Activated T-helper 17 cell treated with anti-CD3 and anti-CD28 coated beads, Interleukin-2, amount 50 U/mL, for 72 hours (primary cell): ENCODE measurements around the gene KCNH2. TPM values are rescaled to one million over a fixed set of nuclear protein-coding genes. Genes with fewer than 3 reads are reported as not detected.

ENCODE experiments used
- ATAC-seq: fragments of 150-1000 bp; cut with Tn5 transposase; replicated peaks from 2 replicates; pipeline ENCODE4 v1.10.0; 2021; ENCODE audit warnings: mild to moderate bottlenecking, moderate library complexity
- H3K27ac Mint-ChIP-seq: one replicate; pipeline ENCODE4 v1.8.0; 2022; ENCODE audit warnings: mixed read lengths
- H3K27me3 Mint-ChIP-seq: one replicate; pipeline ENCODE4 v1.8.0; 2022; ENCODE audit warnings: mixed read lengths
- H3K36me3 Mint-ChIP-seq: one replicate; pipeline ENCODE4 v1.8.0; 2022; ENCODE audit warnings: low read depth, mild to moderate bottlenecking, mixed read lengths
- H3K4me1 Mint-ChIP-seq: one replicate; pipeline ENCODE4 v1.8.0; 2022; ENCODE audit warnings: mixed read lengths
- H3K4me3 Mint-ChIP-seq: one replicate; pipeline ENCODE4 v1.8.0; 2022; ENCODE audit warnings: mild to moderate bottlenecking, mixed read lengths
- H3K9me3 Mint-ChIP-seq: one replicate; pipeline ENCODE4 v1.8.0; 2022; ENCODE audit warnings: mixed read lengths
- total RNA-seq, 2 donors: library from RNA; stranded (reverse); gene quantifications; one replicate each; pipeline ENCODE4 v1.2.3, GENCODE V29; 2022

KCNH2 gene
- total RNA-seq, 2 donors from 2014 or later, result 0.32 to 0.77 TPM

- Mint-ChIP-seq H3K27ac (no peak overlapping the region), H3K4me3 (peak overlapping the region; percentile 30), H3K27me3 (no peaks in the 10 kb centered on the region), H3K36me3 (no peaks in the 10 kb centered on the region), H3K9me3 (no peaks in the 10 kb centered on the region), H3K4me1 (peaks cover 7% of the 10 kb centered on the region)
- ATAC-seq, result no peak
Observed at GRCh38 chr7:150941351-150942000, 36.6 kb downstream of the KCNH2 start.

- no peak overlapping the region for H3K4me3 Mint-ChIP-seq
- no peak overlapping the region for H3K27ac Mint-ChIP-seq
- ATAC-seq, result no peak
- H3K27me3 Mint-ChIP-seq, result no peaks in the 10 kb centered on the region
- no peaks in the 10 kb centered on the region for H3K36me3 Mint-ChIP-seq
- H3K9me3 Mint-ChIP-seq, result no peaks in the 10 kb centered on the region
- peaks cover 7% of the 10 kb centered on the region for H3K4me1 Mint-ChIP-seq
Observed at GRCh38 chr7:150940431-150941102, 37.6 kb downstream of the KCNH2 start.

GRCh38 chr7:150939466-150939865, 38.7 kb downstream of the KCNH2 start:
- H3K27me3 Mint-ChIP-seq, result no peaks in the 10 kb centered on the region
- no peak overlapping the region for H3K4me3 Mint-ChIP-seq
- no peaks in the 10 kb centered on the region for H3K9me3 Mint-ChIP-seq
- peak overlapping the region; percentile 17 for H3K27ac Mint-ChIP-seq
- no peaks in the 10 kb centered on the region for H3K36me3 Mint-ChIP-seq
- ATAC-seq, result no peak
- H3K4me1 Mint-ChIP-seq, result peaks cover 7% of the 10 kb centered on the region

- Mint-ChIP-seq H3K27ac (peak overlapping the region; percentile 17), H3K27me3 (no peaks in the 10 kb centered on the region)
- ATAC-seq, result no peak
Observed at GRCh38 chr7:150939052-150939451, 39.1 kb downstream of the KCNH2 start.

GRCh38 chr7:150938566-150938965, 39.6 kb downstream of the KCNH2 start:
- no peaks in the 10 kb centered on the region for H3K9me3 Mint-ChIP-seq
- peak overlapping the region; percentile 73 for H3K4me3 Mint-ChIP-seq
- H3K4me1 Mint-ChIP-seq, result peaks cover 7% of the 10 kb centered on the region
- no peaks in the 10 kb centered on the region for H3K36me3 Mint-ChIP-seq
- ATAC-seq, result no peak
- H3K27me3 Mint-ChIP-seq, result no peaks in the 10 kb centered on the region
- H3K27ac Mint-ChIP-seq, result peak overlapping the region; percentile 41

More at GRCh38 chr7:150939052-150939451, 39.1 kb downstream of the KCNH2 start:
- Mint-ChIP-seq H3K9me3 (no peaks in the 10 kb centered on the region), H3K4me1 (peaks cover 7% of the 10 kb centered on the region), H3K36me3 (no peaks in the 10 kb centered on the region), H3K4me3 (no peak overlapping the region)

- peak overlapping the region; percentile 73 for H3K4me3 Mint-ChIP-seq
- no peaks in the 10 kb centered on the region for H3K27me3 Mint-ChIP-seq
- H3K9me3 Mint-ChIP-seq, result no peaks in the 10 kb centered on the region
- H3K4me1 Mint-ChIP-seq, result peaks cover 7% of the 10 kb centered on the region
- ATAC-seq, result peak; percentile 76
- peak overlapping the region; percentile 41 for H3K27ac Mint-ChIP-seq
- no peaks in the 10 kb centered on the region for H3K36me3 Mint-ChIP-seq
Observed at GRCh38 chr7:150937848-150938561, 40.1 kb downstream of the KCNH2 start.

- Mint-ChIP-seq H3K27me3 (no peaks in the 10 kb centered on the region), H3K36me3 (no peaks in the 10 kb centered on the region), H3K4me1 (peaks cover 7% of the 10 kb centered on the region), H3K9me3 (no peaks in the 10 kb centered on the region), H3K4me3 (no peak overlapping the region), H3K27ac (no peak overlapping the region)
- no peak for ATAC-seq
Observed at GRCh38 chr7:150936018-150936417, 42.1 kb downstream of the KCNH2 start.

GRCh38 chr7:150935149-150935548, 43.0 kb downstream of the KCNH2 start:
- Mint-ChIP-seq H3K36me3 (no peaks in the 10 kb centered on the region), H3K27ac (no peak overlapping the region)

GRCh38 chr7:150934045-150934766, 43.9 kb downstream of the KCNH2 start:
- no peak overlapping the region for H3K4me3 Mint-ChIP-seq
- no peaks in the 10 kb centered on the region for H3K9me3 Mint-ChIP-seq
- H3K4me1 Mint-ChIP-seq, result peaks cover 7% of the 10 kb centered on the region
- H3K36me3 Mint-ChIP-seq, result no peaks in the 10 kb centered on the region
- no peak for ATAC-seq
- H3K27ac Mint-ChIP-seq, result no peak overlapping the region
- no peaks in the 10 kb centered on the region for H3K27me3 Mint-ChIP-seq

More at GRCh38 chr7:150935149-150935548, 43.0 kb downstream of the KCNH2 start:
- Mint-ChIP-seq H3K4me1 (peaks cover 7% of the 10 kb centered on the region), H3K27me3 (no peaks in the 10 kb centered on the region), H3K9me3 (no peaks in the 10 kb centered on the region), H3K4me3 (no peak overlapping the region)
- no peak for ATAC-seq

- Mint-ChIP-seq H3K4me1 (no peaks in the 10 kb centered on the region), H3K27me3 (no peaks in the 10 kb centered on the region), H3K9me3 (no peaks in the 10 kb centered on the region), H3K4me3 (no peak overlapping the region), H3K27ac (no peak overlapping the region), H3K36me3 (no peaks in the 10 kb centered on the region)
- ATAC-seq, result no peak
Observed at GRCh38 chr7:150931199-150931869, 46.8 kb downstream of the KCNH2 start.

- H3K9me3 Mint-ChIP-seq, result no peaks in the 10 kb centered on the region
- peaks cover 11% of the 10 kb centered on the region for H3K4me1 Mint-ChIP-seq
- H3K36me3 Mint-ChIP-seq, result no peaks in the 10 kb centered on the region
- H3K27ac Mint-ChIP-seq, result no peak overlapping the region
- H3K27me3 Mint-ChIP-seq, result no peaks in the 10 kb centered on the region
- ATAC-seq, result no peak
- H3K4me3 Mint-ChIP-seq, result no peak overlapping the region
Observed at GRCh38 chr7:150928541-150928940, 49.6 kb downstream of the KCNH2 start.

GRCh38 chr7:150927956-150928344, 50.2 kb downstream of the KCNH2 start:
- peak; percentile 37 for ATAC-seq
- Mint-ChIP-seq H3K27ac (no peak overlapping the region), H3K9me3 (no peaks in the 10 kb centered on the region), H3K36me3 (no peaks in the 10 kb centered on the region), H3K4me3 (no peak overlapping the region), H3K27me3 (no peaks in the 10 kb centered on the region), H3K4me1 (peaks cover 11% of the 10 kb centered on the region)

GRCh38 chr7:150927157-150927955, 50.8 kb downstream of the KCNH2 start:
- no peaks in the 10 kb centered on the region for H3K36me3 Mint-ChIP-seq
- no peak overlapping the region for H3K4me3 Mint-ChIP-seq
- H3K27me3 Mint-ChIP-seq, result no peaks in the 10 kb centered on the region
- H3K4me1 Mint-ChIP-seq, result peaks cover 14% of the 10 kb centered on the region
- no peak for ATAC-seq
- H3K27ac Mint-ChIP-seq, result no peak overlapping the region
- H3K9me3 Mint-ChIP-seq, result no peaks in the 10 kb centered on the region
